Measurements from ENCODE around the gene ANXA6. TPM values are rescaled to one million over a fixed set of nuclear protein-coding genes. Genes with fewer than 3 reads are reported as not detected.

The ANXA6 gene
- total RNA-seq, 3 donors from 2014 or later (not counting 1 experiment from before 2014, with no cell fraction given), result 504 to 629 (median 535) TPM

DNA sequence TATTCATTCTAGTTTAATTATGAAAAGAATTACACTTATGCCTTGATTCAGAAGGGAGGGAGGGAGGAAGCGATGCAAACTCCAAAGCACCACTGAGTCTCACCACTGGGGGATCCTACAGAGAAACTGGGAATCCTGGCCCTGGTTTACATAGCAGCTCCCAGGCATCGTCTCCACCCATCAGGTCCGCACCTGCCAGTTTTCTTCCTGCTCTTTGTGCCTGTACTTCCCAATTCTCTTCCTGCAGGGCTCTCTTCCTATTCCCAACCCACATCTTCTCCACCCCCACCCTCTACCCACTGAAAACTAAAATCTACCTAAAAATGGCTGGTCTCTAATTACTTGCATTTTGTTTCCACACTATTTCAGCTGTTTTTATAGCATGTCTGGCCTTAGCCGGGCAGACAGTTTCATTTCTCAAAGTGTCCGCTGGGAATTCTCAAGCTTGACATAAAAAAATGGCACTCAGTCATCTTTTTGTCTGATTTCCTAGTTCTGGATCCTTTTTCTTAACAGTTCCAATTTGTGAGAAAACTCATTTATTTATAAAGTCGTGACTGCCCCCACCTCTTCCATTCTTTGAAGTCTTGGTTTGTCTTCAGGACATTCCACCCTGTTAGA lies 75.2 kb downstream of the ANXA6 start:
- Histone ChIP-seq H3K4me3 (ENCODE audit: low read length) (no peak overlapping the region), H3K27me3 (ENCODE audit: control insufficient read depth, insufficient read depth, low read length) (no peaks in the 10 kb centered on the region), H3K9me3 (ENCODE audit: control insufficient read depth, insufficient read depth, low read length) (no peaks in the 10 kb centered on the region), H3K27ac (ENCODE audit: low read length) (peak overlapping the region; percentile 94), H3K4me1 (ENCODE audit: control insufficient read depth, insufficient read depth, low read length) (peaks cover 65% of the 10 kb centered on the region), H3K36me3 (ENCODE audit: control insufficient read depth, insufficient read depth, low read length) (peaks cover 4% of the 10 kb centered on the region)
- 92% methylated on average over 6 of the region's 6 CpGs for WGBS (ENCODE audit: insufficient coverage)
- Mint-ChIP-seq H3K27ac (peak overlapping the region; percentile 93 to 95), H3K4me1 (peaks cover 38 to 44% of the 10 kb centered on the region in 2 donors), H3K4me3 (peak overlapping the region; percentile 91), H3K27me3 (ENCODE audit: low read depth in 2 of 2) (no peaks in the 10 kb centered on the region), H3K9me3 (no peaks in the 10 kb centered on the region), H3K36me3 (no peaks in the 10 kb centered on the region)
- DNase-seq (peak in 1 of 2 donors; percentile 28), ATAC-seq (no peak)
- intact Hi-C loops (cut with micrococcal nuclease), result no loop called here
- TF ChIP-seq, protein P1, sequence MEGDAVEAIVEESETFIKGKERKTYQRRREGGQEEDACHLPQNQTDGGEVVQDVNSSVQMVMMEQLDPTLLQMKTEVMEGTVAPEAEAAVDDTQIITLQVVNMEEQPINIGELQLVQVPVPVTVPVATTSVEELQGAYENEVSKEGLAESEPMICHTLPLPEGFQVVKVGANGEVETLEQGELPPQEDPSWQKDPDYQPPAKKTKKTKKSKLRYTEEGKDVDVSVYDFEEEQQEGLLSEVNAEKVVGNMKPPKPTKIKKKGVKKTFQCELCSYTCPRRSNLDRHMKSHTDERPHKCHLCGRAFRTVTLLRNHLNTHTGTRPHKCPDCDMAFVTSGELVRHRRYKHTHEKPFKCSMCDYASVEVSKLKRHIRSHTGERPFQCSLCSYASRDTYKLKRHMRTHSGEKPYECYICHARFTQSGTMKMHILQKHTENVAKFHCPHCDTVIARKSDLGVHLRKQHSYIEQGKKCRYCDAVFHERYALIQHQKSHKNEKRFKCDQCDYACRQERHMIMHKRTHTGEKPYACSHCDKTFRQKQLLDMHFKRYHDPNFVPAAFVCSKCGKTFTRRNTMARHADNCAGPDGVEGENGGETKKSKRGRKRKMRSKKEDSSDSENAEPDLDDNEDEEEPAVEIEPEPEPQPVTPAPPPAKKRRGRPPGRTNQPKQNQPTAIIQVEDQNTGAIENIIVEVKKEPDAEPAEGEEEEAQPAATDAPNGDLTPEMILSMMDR (IDR thresholded peaks at IDR 0.05), result no peak

DNA sequence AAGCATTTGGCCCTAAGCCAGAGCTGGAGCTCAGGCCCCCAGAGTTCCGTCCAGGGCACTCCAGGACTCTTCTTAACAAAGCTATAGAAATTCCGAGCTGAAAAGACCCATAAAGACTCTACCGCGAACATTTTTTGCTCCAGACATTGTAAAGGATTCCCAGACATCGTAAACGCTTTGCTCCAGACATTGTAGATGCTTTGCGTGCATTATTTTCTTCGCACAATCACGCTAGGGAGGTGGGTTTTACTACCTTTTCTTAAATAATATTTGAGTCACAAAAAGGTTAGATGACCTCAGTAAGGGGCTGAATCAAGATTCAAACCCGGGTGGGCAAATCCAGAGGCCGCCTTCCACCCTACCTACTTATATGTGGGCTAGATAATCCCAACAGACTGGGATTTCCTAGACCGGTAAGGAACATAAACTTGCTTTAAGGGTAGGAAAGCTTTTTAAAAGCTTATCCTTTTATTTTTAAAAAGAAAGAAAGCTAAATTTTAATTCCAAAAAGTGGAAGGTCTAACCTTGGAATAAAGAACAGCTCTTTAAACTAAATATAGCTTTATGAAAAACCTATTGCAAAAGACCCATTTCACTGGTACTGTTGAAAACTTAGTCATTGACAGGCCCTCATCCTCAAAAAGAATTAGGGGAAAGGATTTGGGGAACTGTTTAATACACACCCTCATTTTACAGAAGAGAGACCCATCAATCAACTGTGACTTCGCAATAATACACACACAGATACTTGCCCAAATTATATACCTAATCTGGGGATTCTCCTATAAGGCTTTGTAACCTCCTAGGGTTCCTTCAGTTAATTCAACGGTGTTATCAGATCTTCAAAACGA lies 75.9 kb downstream of the ANXA6 start:
- DNase-seq (no peak), ATAC-seq (no peak)
- peaks cover 61% of the 10 kb centered on the region for H3K4me1 ChIP-seq (ENCODE audit: control insufficient read depth, insufficient read depth, low read length)
- WGBS (ENCODE audit: insufficient coverage), result 22% methylated on average over 9 of the region's 15 CpGs
- peaks cover 8% of the 10 kb centered on the region for H3K36me3 ChIP-seq (ENCODE audit: control insufficient read depth, insufficient read depth, low read length)
- TF ChIP-seq, protein P1 (IDR thresholded peaks at IDR 0.05), result no peak
- H3K9me3 ChIP-seq (ENCODE audit: control insufficient read depth, insufficient read depth, low read length), result no peaks in the 10 kb centered on the region
- no peaks in the 10 kb centered on the region for H3K9me3 Mint-ChIP-seq
- H3K27me3 Mint-ChIP-seq (ENCODE audit: low read depth in 2 of 2), result no peaks in the 10 kb centered on the region
- H3K27ac Mint-ChIP-seq, result peak overlapping the region; percentile 93 to 95
- H3K27me3 ChIP-seq (ENCODE audit: control insufficient read depth, insufficient read depth, low read length), result no peaks in the 10 kb centered on the region
- H3K36me3 Mint-ChIP-seq, result no peaks in the 10 kb centered on the region
- peak overlapping the region; percentile 94 for H3K27ac ChIP-seq (ENCODE audit: low read length)
- peak overlapping the region; percentile 69 for H3K4me3 ChIP-seq (ENCODE audit: low read length)
- peaks cover 46 to 49% of the 10 kb centered on the region in 2 donors for H3K4me1 Mint-ChIP-seq
- intact Hi-C loops (cut with micrococcal nuclease), result loop anchor here (1.0 kb wide), 2 partner anchors 13 to 17 kb away; no protein-coding TSS in a partner anchor
- H3K4me3 Mint-ChIP-seq, result peak overlapping the region; percentile 91

DNA sequence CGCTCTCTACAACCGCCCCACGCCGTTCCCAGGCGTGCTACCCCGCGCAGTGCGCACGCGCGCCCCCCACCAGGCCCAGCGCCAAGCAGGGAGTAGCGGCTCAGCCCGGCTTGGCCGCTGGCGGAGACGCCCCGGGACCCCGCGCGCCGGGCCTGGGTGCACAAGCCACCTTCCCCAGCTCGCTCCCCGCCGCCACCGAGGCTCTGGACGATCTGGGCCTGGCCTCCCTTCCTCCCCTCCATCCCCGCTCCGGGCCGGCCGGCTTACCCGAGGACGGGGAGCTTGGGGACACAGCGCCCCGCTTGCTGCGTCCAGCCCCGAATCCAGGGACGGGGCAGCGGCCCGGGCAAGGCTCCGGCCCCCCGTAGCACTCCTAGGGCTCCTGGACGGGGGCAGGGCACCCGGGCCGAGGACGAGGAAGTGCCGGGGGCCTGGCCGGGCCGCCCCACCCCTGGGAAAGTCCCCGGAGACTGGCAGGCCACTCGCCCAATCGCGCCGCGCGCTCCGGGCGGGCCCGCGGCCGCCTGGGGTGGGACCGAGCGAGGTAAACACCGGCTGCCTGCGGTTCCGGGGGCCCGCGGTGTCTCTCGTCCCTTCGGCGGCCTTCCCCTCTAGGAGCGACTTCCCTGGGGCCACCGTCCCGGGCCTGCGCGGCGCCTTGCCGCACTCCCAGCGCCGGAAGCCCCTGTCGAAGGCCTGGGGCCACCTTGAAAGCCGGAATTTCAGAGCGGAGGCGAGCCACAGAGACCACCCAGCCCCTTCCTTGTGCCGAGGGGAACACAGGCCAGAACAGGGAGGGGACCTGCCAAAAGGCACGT lies 76.8 kb downstream of the ANXA6 start, which contains the start of gene TNIP1:
Gene TNIP1 (minus strand): TSS at position 422 of the 818 bp plus-strand sequence. CDS start 15,939 bp downstream, outside the sequence.
- peaks cover 52 to 54% of the 10 kb centered on the region in 2 donors for H3K4me1 Mint-ChIP-seq
- H3K4me3 Mint-ChIP-seq, result peak within 1 kb of the TSS; percentile 93
- no peaks in the 10 kb centered on the region for H3K27me3 Mint-ChIP-seq (ENCODE audit: low read depth in 2 of 2)
- Histone ChIP-seq H3K9me3 (ENCODE audit: control insufficient read depth, insufficient read depth, low read length) (no peaks in the 10 kb centered on the region), H3K27ac (ENCODE audit: low read length) (peak within 1 kb of the TSS; percentile 94), H3K36me3 (ENCODE audit: control insufficient read depth, insufficient read depth, low read length) (peaks cover 8% of the 10 kb centered on the region), H3K4me3 (ENCODE audit: low read length) (peak within 1 kb of the TSS; percentile 76), H3K27me3 (ENCODE audit: control insufficient read depth, insufficient read depth, low read length) (no peaks in the 10 kb centered on the region), H3K4me1 (ENCODE audit: control insufficient read depth, insufficient read depth, low read length) (peaks cover 61% of the 10 kb centered on the region)
- peak within 1 kb of the TSS; percentile 93 to 95 for H3K27ac Mint-ChIP-seq
- H3K9me3 Mint-ChIP-seq, result no peaks in the 10 kb centered on the region
- DNase-seq (peak; percentile 96), ATAC-seq (peak; percentile 88 to 97 (median 92))
- TF ChIP-seq, protein P1 (IDR thresholded peaks at IDR 0.05), result no peak
- no peaks in the 10 kb centered on the region for H3K36me3 Mint-ChIP-seq
- intact Hi-C loops (cut with micrococcal nuclease), result loop anchor here (1.0 kb wide), 2 partner anchors 13 to 17 kb away; no protein-coding TSS in a partner anchor
- under 1% methylated on average over 86 of the region's 86 CpGs for WGBS (ENCODE audit: insufficient coverage)

Measured in natural killer cell (primary cell).